Urinary bladder (tissue), 4 donors: ENCODE measurements around the gene CASP4. TPM values are rescaled to one million over a fixed set of nuclear protein-coding genes. Genes with fewer than 3 reads are reported as not detected.

Experiments
- DNase-seq: peaks from one replicate; pipeline ENCODE4 v3.0.0-alpha.2; 2015; ENCODE audit errors: extremely low spot score
- H3K27ac ChIP-seq: one replicate; pipeline ENCODE4 v1.5.1; 2013; ENCODE audit warnings: low read depth, mild to moderate bottlenecking, moderate library complexity
- H3K36me3 ChIP-seq: one replicate; pipeline ENCODE4 v1.6.1; 2013; ENCODE audit warnings: mild to moderate bottlenecking, moderate library complexity; ENCODE audit not compliant: insufficient read depth
- H3K4me1 ChIP-seq: one replicate; pipeline ENCODE4 v1.6.1; 2013; ENCODE audit warnings: mild to moderate bottlenecking, moderate library complexity; ENCODE audit not compliant: insufficient read depth
- H3K4me3 ChIP-seq: one replicate; pipeline ENCODE4 v1.5.1; 2013; ENCODE audit warnings: low read depth, low read length
- WGBS: extraction: QIAGEN DNeasy Blood & Tissue Kit; methylation state at CpG from one replicate; pipeline ENCODE4 v1.1.7; 2013; 5-methylcytosine and 5-hydroxymethylcytosine counted together
- polyA plus RNA-seq: library from polyadenylated mRNA; stranded (reverse); fragments of 200-250 nt; gene quantifications from one replicate; pipeline ENCODE4 v1.2.3, GENCODE V29; 2013
- total RNA-seq: library from RNA; depleted of rRNA; stranded (reverse); fragments of >200 nt; gene quantifications from one replicate; pipeline ENCODE4 v1.2.3, GENCODE V29; 2014
- donor health status: healthy with polysubstance abuse.
- donor health status: healthy.

The CASP4 gene
- total RNA-seq = 83.9 TPM
- 39.1 TPM for polyA plus RNA-seq

GRCh38 chr11:104968355-104968855, at the start of gene CASP4:
Gene CASP4, minus strand, starts transcription at chr11:104968574. Its CDS starts 49 bp downstream, at chr11:104968525.
- peak; percentile 41 for DNase-seq
- 2% methylated on average over 4 of the region's 4 CpGs for WGBS
- H3K36me3 ChIP-seq = no peaks in the 10 kb centered on the region
- H3K4me3 ChIP-seq = peak within 1 kb of the TSS; percentile 51
- H3K27ac ChIP-seq = peak within 1 kb of the TSS; percentile 80
- H3K4me1 ChIP-seq = no peaks in the 10 kb centered on the region

DNA sequence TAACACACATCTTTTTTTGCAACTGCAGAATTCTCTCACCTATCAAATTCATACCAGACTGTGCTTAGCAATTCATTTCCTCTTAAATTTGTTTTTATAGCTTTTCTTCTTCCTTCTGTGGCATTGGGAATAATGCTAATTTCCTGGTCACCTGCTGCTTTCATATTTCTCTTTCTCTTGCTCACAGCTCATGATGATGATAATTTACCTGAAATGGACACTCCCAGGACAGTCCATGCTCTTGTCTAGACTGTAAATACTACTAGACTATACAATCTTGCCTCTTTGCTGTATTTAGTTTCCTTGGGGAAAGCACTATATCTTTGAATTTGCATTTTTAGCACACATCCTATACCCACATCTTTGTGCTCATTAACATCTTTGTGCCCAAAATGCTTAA, 39.1 kb upstream of the CASP4 start:
- Histone ChIP-seq H3K36me3 (no peaks in the 10 kb centered on the region), H3K4me1 (no peaks in the 10 kb centered on the region), H3K27ac (no peak overlapping the region), H3K4me3 (no peak overlapping the region)
- DNase-seq = no peak

DNA sequence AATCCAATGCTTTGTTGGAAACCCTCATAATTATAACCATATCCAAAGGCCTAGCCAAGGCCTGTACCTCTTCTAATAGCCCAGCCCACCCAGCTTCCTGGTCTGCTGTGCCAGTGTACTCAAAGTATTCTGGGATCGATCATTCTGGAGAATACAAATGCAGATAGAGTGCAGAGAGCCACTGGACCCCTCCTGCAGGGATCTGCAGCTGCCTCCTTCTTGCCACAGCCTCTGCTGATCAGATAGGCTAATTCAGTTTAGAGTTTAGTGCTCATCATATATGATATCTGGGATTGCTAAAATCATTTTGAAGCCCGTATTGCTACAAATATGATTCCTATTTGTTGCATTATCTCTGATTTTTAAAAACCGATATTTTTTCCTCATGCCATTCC, 37.1 kb upstream of the CASP4 start:
- WGBS = 85% methylated on average over 3 of the region's 3 CpGs
- no peaks in the 10 kb centered on the region for H3K4me1 ChIP-seq
- no peak overlapping the region for H3K27ac ChIP-seq
- no peaks in the 10 kb centered on the region for H3K36me3 ChIP-seq
- no peak for DNase-seq
- H3K4me3 ChIP-seq = no peak overlapping the region

- WGBS = 71% methylated on average over 3 of the region's 3 CpGs
- Histone ChIP-seq H3K27ac (no peak overlapping the region), H3K36me3 (no peaks in the 10 kb centered on the region), H3K4me1 (no peaks in the 10 kb centered on the region), H3K4me3 (no peak overlapping the region)
- no peak for DNase-seq
Measured at GRCh38 chr11:105004021-105004420, 35.6 kb upstream of the CASP4 start.

GRCh38 chr11:105003151-105003550, 34.8 kb upstream of the CASP4 start:
- DNase-seq = no peak
- no peak overlapping the region for H3K27ac ChIP-seq
- H3K4me3 ChIP-seq = no peak overlapping the region
- WGBS = 81% methylated on average over 2 of the region's 2 CpGs
- H3K4me1 ChIP-seq = no peaks in the 10 kb centered on the region
- H3K36me3 ChIP-seq = no peaks in the 10 kb centered on the region

- Histone ChIP-seq H3K36me3 (no peaks in the 10 kb centered on the region), H3K4me1 (no peaks in the 10 kb centered on the region), H3K4me3 (no peak overlapping the region), H3K27ac (no peak overlapping the region)
- DNase-seq = no peak
- 76% methylated on average over 7 of the region's 7 CpGs for WGBS
Measured at GRCh38 chr11:105000797-105001196, 32.4 kb upstream of the CASP4 start.

DNA sequence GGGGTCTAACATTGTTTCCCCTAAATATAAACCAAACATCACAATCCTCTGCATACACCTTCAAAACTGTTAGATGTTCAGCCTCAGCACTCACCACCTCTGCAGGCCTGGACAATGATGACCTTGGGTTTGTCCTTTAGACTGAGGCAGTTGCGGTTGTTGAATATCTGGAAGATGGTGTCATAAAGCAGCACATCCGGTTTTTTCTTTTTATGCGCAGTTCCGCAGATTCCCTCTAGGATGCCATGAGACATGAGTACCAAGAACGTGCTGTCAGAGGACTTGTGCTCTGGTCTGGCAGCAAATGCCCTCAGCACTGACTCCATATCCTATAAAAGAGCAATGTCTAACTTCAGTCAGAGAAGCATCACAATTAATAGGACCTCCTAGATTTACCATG, 31.8 kb upstream of the CASP4 start:
- no peaks in the 10 kb centered on the region for H3K4me1 ChIP-seq
- WGBS = 89% methylated on average over 5 of the region's 5 CpGs
- DNase-seq = no peak
- H3K36me3 ChIP-seq = no peaks in the 10 kb centered on the region
- H3K27ac ChIP-seq = no peak overlapping the region
- no peak overlapping the region for H3K4me3 ChIP-seq

DNA sequence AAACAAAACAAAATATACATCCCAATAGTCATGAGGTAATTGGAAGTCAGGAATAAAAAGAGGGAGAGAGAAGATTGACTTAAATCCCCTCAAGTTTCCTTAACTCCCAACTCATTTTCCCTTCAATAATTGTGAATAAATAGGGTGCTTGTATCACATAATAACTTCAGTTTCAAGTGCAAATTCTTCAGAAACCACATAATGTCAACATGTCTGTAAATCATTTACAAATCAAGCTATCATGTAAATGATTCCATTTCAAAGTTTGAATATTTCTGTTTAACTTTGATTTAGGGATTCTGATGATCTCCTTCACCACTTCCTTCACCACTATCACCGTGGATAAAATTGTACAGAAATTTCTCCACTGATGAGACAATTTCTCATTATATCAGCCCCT, 31.3 kb upstream of the CASP4 start:
- H3K36me3 ChIP-seq = no peaks in the 10 kb centered on the region
- H3K4me3 ChIP-seq = no peak overlapping the region
- DNase-seq = no peak
- no peak overlapping the region for H3K27ac ChIP-seq
- H3K4me1 ChIP-seq = no peaks in the 10 kb centered on the region
- 81% methylated on average over 1 of the region's 1 CpG for WGBS

GRCh38 chr11:104997288-104997687, 28.9 kb upstream of the CASP4 start:
- no peak overlapping the region for H3K4me3 ChIP-seq
- H3K4me1 ChIP-seq = no peaks in the 10 kb centered on the region
- H3K36me3 ChIP-seq = no peaks in the 10 kb centered on the region
- H3K27ac ChIP-seq = no peak overlapping the region
- DNase-seq = no peak
- WGBS = 56% methylated on average over 6 of the region's 6 CpGs

GRCh38 chr11:104995001-104995408, 26.6 kb upstream of the CASP4 start:
- no peak overlapping the region for H3K27ac ChIP-seq
- 68% methylated on average over 2 of the region's 2 CpGs for WGBS
- no peak overlapping the region for H3K4me3 ChIP-seq
- H3K36me3 ChIP-seq = no peaks in the 10 kb centered on the region
- no peaks in the 10 kb centered on the region for H3K4me1 ChIP-seq
- DNase-seq = no peak

- Histone ChIP-seq H3K27ac (no peak overlapping the region), H3K4me1 (no peaks in the 10 kb centered on the region), H3K36me3 (no peaks in the 10 kb centered on the region), H3K4me3 (no peak overlapping the region)
- DNase-seq = no peak
- 82% methylated on average over 1 of the region's 1 CpG for WGBS
Measured at GRCh38 chr11:104992781-104993180, 24.4 kb upstream of the CASP4 start.

DNA sequence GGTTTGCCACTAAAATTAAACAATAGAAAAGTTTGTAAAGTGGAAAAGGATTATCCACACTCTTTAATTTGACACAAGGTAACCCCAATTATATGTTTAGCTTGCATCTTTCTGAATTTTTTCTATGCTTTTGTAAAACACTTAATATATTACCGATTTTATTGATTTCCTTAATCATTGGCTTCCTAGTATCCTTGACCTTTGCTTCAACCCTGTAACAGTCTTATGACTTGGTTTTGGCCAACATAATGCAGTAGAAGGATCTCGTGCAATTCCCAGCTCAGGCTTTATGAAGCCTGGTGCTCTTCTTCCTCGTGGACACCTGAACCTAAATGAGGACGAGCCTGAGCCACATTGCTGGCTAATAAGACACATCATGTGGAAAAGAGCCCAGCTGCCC, 23.6 kb upstream of the CASP4 start:
- no peak for DNase-seq
- Histone ChIP-seq H3K36me3 (no peaks in the 10 kb centered on the region), H3K4me1 (no peaks in the 10 kb centered on the region), H3K27ac (no peak overlapping the region), H3K4me3 (no peak overlapping the region)
- WGBS = 91% methylated on average over 4 of the region's 4 CpGs

GRCh38 chr11:104984808-104985207, 16.4 kb upstream of the CASP4 start:
- Histone ChIP-seq H3K4me3 (no peak overlapping the region), H3K36me3 (no peaks in the 10 kb centered on the region), H3K4me1 (no peaks in the 10 kb centered on the region), H3K27ac (no peak overlapping the region)
- no peak for DNase-seq
- WGBS = 80% methylated on average over 3 of the region's 3 CpGs

- no peak for DNase-seq
- Histone ChIP-seq H3K4me1 (no peaks in the 10 kb centered on the region), H3K4me3 (no peak overlapping the region), H3K27ac (no peak overlapping the region), H3K36me3 (no peaks in the 10 kb centered on the region)
- WGBS = 92% methylated on average over 1 of the region's 1 CpG
Measured at GRCh38 chr11:104979839-104980238, 11.5 kb upstream of the CASP4 start.

- Histone ChIP-seq H3K36me3 (no peaks in the 10 kb centered on the region), H3K4me3 (no peak overlapping the region), H3K27ac (no peak overlapping the region), H3K4me1 (no peaks in the 10 kb centered on the region)
- DNase-seq = no peak
- WGBS = 87% methylated on average over 2 of the region's 2 CpGs
Measured at GRCh38 chr11:104973616-104974015, 5.2 kb upstream of the CASP4 start.
